ENCODE data around the gene ARHGAP10. TPM values are rescaled to one million over a fixed set of nuclear protein-coding genes. Genes with fewer than 3 reads are reported as not detected.

Gene ARHGAP10
- total RNA-seq, 1 experiment from 2014 or later, result 9.0 TPM

DNA sequence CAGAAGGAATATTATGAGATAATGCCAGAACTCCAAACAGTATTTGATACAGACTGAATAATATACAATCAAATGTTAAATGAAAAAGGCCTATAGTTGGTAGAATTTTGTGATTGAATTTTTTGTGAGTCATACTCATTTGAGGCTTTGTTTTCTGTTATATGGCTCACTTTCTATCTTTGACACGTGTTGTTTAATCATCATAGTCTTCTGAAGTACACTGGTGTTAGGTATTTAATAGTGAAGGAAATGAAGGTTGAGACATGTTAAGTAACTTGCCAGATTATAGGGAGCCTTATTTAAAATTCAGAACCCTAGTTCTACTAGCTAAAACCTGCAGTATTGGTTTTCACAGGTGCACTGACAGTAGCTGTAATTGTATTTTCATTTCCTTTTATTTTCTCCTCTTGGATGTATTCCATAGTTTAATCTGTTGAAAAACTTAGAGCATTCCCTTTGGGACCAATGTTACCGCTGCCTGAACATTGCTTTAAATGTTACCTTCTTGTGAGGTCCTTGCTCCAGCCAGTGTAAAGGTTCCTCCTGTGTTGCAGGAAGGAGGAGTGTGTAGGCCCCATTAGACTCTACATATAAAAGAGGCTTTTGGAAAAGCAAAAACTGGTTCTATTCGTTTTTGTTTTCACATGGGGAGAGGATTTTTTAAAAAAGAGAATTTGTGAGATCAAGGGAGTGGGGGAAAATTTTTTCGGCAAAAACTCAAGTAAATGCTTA lies 224.1 kb downstream of the ARHGAP10 start:
- no peak overlapping the region for H3K27ac ChIP-seq (ENCODE audit: low read length)
- H3K79me2 ChIP-seq (ENCODE audit: low read length), result no peaks in the 10 kb centered on the region
- H4K20me1 ChIP-seq (ENCODE audit: low read length), result no peaks in the 10 kb centered on the region
- H3K9me3 ChIP-seq (ENCODE audit: low read length), result no peaks in the 10 kb centered on the region
- DNase-seq (no peak), ATAC-seq (no peak)
- POLR2A ChIA-PET (ENCODE audit: unreplicated experiment), result no interaction called here
- CTCF ChIA-PET, result no interaction called here
- no peaks in the 10 kb centered on the region for H3K27me3 ChIP-seq (ENCODE audit: low read length)
- H3K4me1 ChIP-seq (ENCODE audit: insufficient read depth, low read length), result no peaks in the 10 kb centered on the region
- H2AFZ ChIP-seq (ENCODE audit: low read length), result no peak overlapping the region
- TF ChIP-seq EZH2phosphoT487 (IDR thresholded peaks at IDR 0.05; ENCODE audit: borderline replicate concordance, low read length) (no peak), EZH2 (IDR thresholded peaks at IDR 0.05; ENCODE audit: low read length, unreplicated experiment) (no peak), CTCF (conservative IDR thresholded peaks at IDR 0.05; ENCODE audit: low read depth, low read length) (no peak)
- no peak overlapping the region for H3K9ac ChIP-seq (ENCODE audit: low read length)
- no peak overlapping the region for H3K4me3 ChIP-seq (ENCODE audit: low read length)
- no peaks in the 10 kb centered on the region for H3K9me2 ChIP-seq (replicated peaks; ENCODE audit: low read length)
- no peaks in the 10 kb centered on the region for H3K36me3 ChIP-seq (ENCODE audit: low read depth, low read length)
- intact Hi-C loops (cut with micrococcal nuclease), result no loop called here
- no TSS peak for BruUV-seq (replicated peaks)
- H3F3A ChIP-seq (ENCODE audit: low read length, unreplicated experiment), result no peaks in the 10 kb centered on the region
- no peak overlapping the region for H3K4me2 ChIP-seq (ENCODE audit: low read length)

DNA sequence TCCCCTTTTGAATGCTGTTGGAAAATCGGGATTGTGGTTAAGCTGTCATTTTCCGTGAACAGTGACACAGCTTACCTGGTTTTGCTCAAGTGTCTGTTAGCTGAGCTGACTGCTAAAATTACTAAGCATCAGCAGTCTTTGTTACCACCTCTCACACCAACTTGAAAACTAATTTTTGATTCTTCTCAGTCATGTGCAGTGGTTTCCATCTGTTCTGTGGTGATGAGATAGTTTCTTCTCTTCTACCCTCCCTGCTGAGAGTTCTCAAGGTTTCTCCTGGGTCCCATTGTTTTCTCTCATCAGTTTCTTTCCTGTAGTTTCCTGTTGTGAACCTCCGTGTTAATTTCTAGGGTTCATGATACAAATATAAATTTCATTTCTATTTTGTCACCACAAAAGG lies 225.6 kb downstream of the ARHGAP10 start:
- CTCF ChIA-PET, result no interaction called here
- ATAC-seq, result no peak

More for the DNA sequence above, 225.6 kb downstream of the ARHGAP10 start:
- H3K9me2 ChIP-seq (replicated peaks; ENCODE audit: low read length), result no peaks in the 10 kb centered on the region
- no peak overlapping the region for H3K27ac ChIP-seq (ENCODE audit: low read length)
- H3K79me2 ChIP-seq (ENCODE audit: low read length), result no peaks in the 10 kb centered on the region
- no peak overlapping the region for H3K4me3 ChIP-seq (ENCODE audit: low read length)
- H3K36me3 ChIP-seq (ENCODE audit: low read depth, low read length), result no peaks in the 10 kb centered on the region
- no TSS peak for BruUV-seq (replicated peaks)
- H3K4me2 ChIP-seq (ENCODE audit: low read length), result no peak overlapping the region
- H3K9me3 ChIP-seq (ENCODE audit: low read length), result no peaks in the 10 kb centered on the region
- DNase-seq, result no peak
- no peaks in the 10 kb centered on the region for H3K4me1 ChIP-seq (ENCODE audit: insufficient read depth, low read length)
- POLR2A ChIA-PET (ENCODE audit: unreplicated experiment), result no interaction called here
- H3K9ac ChIP-seq (ENCODE audit: low read length), result no peak overlapping the region
- H3K27me3 ChIP-seq (ENCODE audit: low read length), result no peaks in the 10 kb centered on the region
- H3F3A ChIP-seq (ENCODE audit: low read length, unreplicated experiment), result no peaks in the 10 kb centered on the region
- no peak for TF ChIP-seq EZH2 (IDR thresholded peaks at IDR 0.05; ENCODE audit: low read length, unreplicated experiment)
- TF ChIP-seq CTCF (conservative IDR thresholded peaks at IDR 0.05; ENCODE audit: low read depth, low read length), result no peak
- TF ChIP-seq EZH2phosphoT487 (IDR thresholded peaks at IDR 0.05; ENCODE audit: borderline replicate concordance, low read length), result no peak
- H2AFZ ChIP-seq (ENCODE audit: low read length), result no peak overlapping the region
- intact Hi-C loops (cut with micrococcal nuclease), result no loop called here
- no peaks in the 10 kb centered on the region for H4K20me1 ChIP-seq (ENCODE audit: low read length)
